Activated naive CD8-positive, alpha-beta T cell treated with anti-CD3 and anti-CD28 coated beads for 36 hours (primary cell): ENCODE measurements around the gene CHN2. TPM values are rescaled to one million over a fixed set of nuclear protein-coding genes. Genes with fewer than 3 reads are reported as not detected.
"Not testable (repeated sequence)": the region's sequence is repeated elsewhere in the genome, so short reads cannot be mapped to it uniquely, and the experiment has no call there.

Experiments
- DNase-seq: peaks from one replicate; pipeline ENCODE4 v3.0.0; 2021
- H3K27ac Mint-ChIP-seq: one replicate; pipeline ENCODE4 v1.8.0; 2022; ENCODE audit warnings: mild to moderate bottlenecking, moderate library complexity, mixed read lengths
- H3K27me3 Mint-ChIP-seq: one replicate; pipeline ENCODE4 v1.8.0; 2022; ENCODE audit warnings: mild to moderate bottlenecking, mixed read lengths
- H3K36me3 Mint-ChIP-seq: one replicate; pipeline ENCODE4 v1.8.0; 2021; ENCODE audit warnings: mild to moderate bottlenecking, mixed read lengths
- H3K4me1 Mint-ChIP-seq: one replicate; pipeline ENCODE4 v1.8.0; 2021; ENCODE audit warnings: mixed read lengths
- H3K4me3 Mint-ChIP-seq: one replicate; pipeline ENCODE4 v1.8.0; 2022; ENCODE audit warnings: mild to moderate bottlenecking, moderate library complexity, mixed read lengths
- H3K9me3 Mint-ChIP-seq: one replicate; pipeline ENCODE4 v1.8.0; 2022; ENCODE audit warnings: mixed read lengths
- total RNA-seq, 2 experiments: library from RNA; stranded (reverse); gene quantifications; one replicate each; pipeline ENCODE4 v1.2.3, GENCODE V29; 2021

The CHN2 gene
- total RNA-seq, 2 experiments from 2014 or later, result 0.80 to 1.6 TPM

DNA sequence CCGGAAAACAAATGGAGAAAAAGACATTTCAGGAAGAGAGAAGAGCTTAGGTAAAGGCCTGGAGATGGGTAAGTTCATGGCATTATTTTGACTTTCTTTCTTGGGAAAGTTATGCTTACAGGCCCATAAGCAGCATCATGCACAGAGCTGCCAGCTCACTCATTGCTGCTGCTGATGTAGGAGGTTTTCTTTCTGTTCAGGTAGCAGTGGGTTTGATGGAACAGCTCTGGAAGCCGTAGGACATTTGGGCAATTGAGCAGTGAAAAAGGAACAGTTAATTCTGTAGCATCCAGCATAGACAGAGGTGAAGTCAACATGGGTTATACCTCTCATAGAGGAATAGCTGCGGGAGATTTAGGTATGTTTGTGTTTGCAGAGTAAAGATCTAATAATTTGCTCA, 3.3 kb downstream of the CHN2 start:
- H3K9me3 Mint-ChIP-seq, result no peaks in the 10 kb centered on the region
- no peaks in the 10 kb centered on the region for H3K36me3 Mint-ChIP-seq
- DNase-seq, result no peak
- H3K27me3 Mint-ChIP-seq, result peaks cover 77% of the 10 kb centered on the region
- no peak overlapping the region for H3K4me3 Mint-ChIP-seq
- peaks cover 18% of the 10 kb centered on the region for H3K4me1 Mint-ChIP-seq
- H3K27ac Mint-ChIP-seq, result no peak overlapping the region

DNA sequence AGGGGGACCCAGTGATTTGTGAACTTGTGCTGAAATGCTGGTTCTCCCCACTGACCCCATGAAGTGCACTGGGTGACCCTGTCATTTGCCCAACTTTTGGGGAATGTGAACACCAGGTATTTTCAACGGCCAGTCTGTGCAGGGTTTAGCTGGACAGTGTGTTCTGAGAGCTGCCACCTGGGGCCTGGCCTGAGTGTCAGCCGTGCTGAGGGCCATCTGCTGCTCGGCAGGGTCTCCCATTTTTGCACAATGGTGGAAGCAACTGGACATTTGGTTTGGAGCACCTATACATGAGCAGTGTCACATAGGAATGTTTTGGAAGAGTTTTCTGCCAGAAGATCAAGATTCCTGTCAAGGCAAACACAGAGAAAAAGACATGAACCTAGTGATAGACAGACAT, 5.2 kb downstream of the CHN2 start:
- Mint-ChIP-seq H3K36me3 (no peaks in the 10 kb centered on the region), H3K4me3 (no peak overlapping the region), H3K9me3 (no peaks in the 10 kb centered on the region), H3K27ac (no peak overlapping the region), H3K4me1 (peaks cover 18% of the 10 kb centered on the region), H3K27me3 (peaks cover 59% of the 10 kb centered on the region)
- DNase-seq, result no peak

DNA sequence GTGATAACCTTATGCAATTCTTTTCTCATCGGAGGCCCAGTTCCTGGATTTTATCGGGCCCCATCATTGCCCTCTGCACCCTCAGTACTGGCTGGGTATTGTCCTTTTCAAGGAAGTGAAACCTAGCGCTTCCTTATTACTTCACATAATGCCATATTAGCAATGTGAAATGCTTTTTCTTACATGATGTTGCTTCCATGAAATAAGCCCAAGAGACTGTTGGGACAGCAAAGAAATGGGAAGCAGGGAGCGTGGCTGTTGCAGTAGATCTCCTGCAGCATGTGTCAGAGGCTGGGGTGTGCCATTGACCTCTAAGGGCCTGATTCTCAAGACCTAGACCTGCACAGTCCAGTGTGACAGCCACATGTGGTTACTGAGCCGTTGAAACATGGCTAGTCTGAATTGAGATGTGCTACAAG, 8.1 kb downstream of the CHN2 start:
- no peak for DNase-seq
- peaks cover 32% of the 10 kb centered on the region for H3K27me3 Mint-ChIP-seq

DNA sequence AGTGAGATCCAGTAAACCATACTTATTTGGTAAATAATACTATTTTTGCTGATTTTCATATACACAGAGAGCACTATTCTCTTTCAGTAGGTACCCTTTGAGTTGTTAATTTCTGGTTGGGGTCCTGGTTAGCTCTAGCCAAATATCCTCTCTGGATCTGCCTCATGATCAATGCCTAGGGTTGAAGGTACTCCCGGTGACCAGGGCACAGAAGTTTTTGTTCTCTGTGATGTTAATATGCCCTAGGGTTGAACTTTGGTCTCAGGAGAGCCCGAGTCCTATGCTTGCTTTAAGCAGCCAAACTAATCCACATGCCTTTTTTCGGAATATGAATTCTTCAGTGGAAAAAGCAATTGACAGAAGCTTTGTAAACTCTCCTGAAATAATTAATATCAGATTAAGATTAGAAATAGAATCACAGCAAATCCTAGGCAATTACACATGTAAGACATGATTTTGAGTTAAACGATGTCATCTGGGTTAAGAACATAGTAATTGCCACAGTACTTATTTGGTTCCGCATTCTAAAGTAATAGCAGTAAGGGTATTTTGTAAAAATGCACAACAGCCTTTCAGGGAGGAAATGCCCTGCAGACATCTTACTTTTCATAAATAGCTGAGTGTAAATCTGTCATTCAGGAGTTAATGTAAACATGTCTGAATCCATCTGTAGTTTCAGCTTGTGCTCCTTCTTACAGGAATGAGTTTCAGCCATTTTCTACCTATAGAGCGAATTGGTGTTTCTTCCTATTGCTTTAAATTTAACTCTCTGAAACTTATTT, 10.1 kb downstream of the CHN2 start:
- Mint-ChIP-seq H3K36me3 (no peaks in the 10 kb centered on the region), H3K4me1 (peaks cover 12% of the 10 kb centered on the region), H3K9me3 (no peaks in the 10 kb centered on the region), H3K27ac (no peak overlapping the region), H3K27me3 (peaks cover 16% of the 10 kb centered on the region), H3K4me3 (no peak overlapping the region)
- DNase-seq, result no peak

More for the DNA sequence above, 8.1 kb downstream of the CHN2 start:
- Mint-ChIP-seq H3K27ac (no peak overlapping the region), H3K36me3 (no peaks in the 10 kb centered on the region), H3K4me1 (peaks cover 3% of the 10 kb centered on the region), H3K9me3 (no peaks in the 10 kb centered on the region), H3K4me3 (no peak overlapping the region)

- Mint-ChIP-seq H3K9me3 (no peaks in the 10 kb centered on the region), H3K36me3 (no peaks in the 10 kb centered on the region), H3K27me3 (no peaks in the 10 kb centered on the region), H3K27ac (no peak overlapping the region), H3K4me1 (peaks cover 12% of the 10 kb centered on the region), H3K4me3 (no peak overlapping the region)
- no peak for DNase-seq
These were observed 12.7 kb downstream of the CHN2 start for GRCh38 chr7:29207162-29207801.

GRCh38 chr7:29208410-29209250, 14.1 kb downstream of the CHN2 start:
- no peaks in the 10 kb centered on the region for H3K27me3 Mint-ChIP-seq
- H3K4me3 Mint-ChIP-seq, result no peak overlapping the region
- H3K36me3 Mint-ChIP-seq, result no peaks in the 10 kb centered on the region
- no peak overlapping the region for H3K27ac Mint-ChIP-seq
- no peak for DNase-seq
- H3K9me3 Mint-ChIP-seq, result no peaks in the 10 kb centered on the region
- H3K4me1 Mint-ChIP-seq, result peaks cover 12% of the 10 kb centered on the region

DNA sequence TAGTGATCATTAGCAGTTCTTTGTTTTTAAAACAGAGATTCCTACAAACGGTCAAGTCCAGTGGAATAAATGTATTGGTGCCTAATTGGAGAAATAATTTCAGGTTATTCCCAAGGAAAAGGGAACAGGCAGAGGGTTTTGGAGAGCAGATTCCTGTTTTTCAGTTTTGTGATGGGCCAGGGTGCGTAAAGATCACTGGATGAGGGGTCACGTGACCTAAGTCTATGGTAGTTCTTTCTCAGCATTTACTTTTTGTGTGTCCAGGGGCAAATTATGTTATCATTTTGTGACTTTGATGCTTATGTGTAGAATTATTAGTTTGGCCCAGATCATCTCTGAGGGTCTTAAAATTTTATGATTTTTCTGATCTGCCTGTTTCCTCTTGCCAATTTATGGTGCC, 15.2 kb downstream of the CHN2 start:
- Mint-ChIP-seq H3K9me3 (no peaks in the 10 kb centered on the region), H3K27me3 (no peaks in the 10 kb centered on the region), H3K4me1 (peaks cover 12% of the 10 kb centered on the region), H3K36me3 (no peaks in the 10 kb centered on the region), H3K4me3 (no peak overlapping the region), H3K27ac (no peak overlapping the region)
- DNase-seq, result no peak

- not testable (repeated sequence) for H3K27me3 Mint-ChIP-seq, H3K36me3 Mint-ChIP-seq, H3K4me3 Mint-ChIP-seq, H3K9me3 Mint-ChIP-seq, H3K4me1 Mint-ChIP-seq, DNase-seq, H3K27ac Mint-ChIP-seq
These were observed 18.2 kb downstream of the CHN2 start for GRCh38 chr7:29212736-29213135.

DNA sequence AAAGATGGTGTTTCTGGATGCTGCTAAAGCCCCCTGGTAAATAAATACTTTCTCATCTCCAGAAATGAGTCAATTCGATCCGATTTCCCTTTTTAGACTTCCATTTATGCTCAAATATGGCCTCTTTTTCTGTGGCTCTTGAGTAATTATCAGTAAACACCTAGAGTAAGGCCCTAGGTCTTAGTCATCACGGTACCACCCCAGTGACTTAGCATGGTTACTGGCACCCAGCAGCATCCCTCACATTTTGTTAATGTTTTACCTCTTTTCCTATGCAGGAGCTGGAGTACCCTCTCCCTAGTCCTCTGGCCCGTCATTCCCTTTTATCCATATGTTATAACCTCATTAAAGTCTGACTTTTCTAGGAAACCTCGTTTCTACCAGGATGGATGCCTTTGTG, 19.5 kb downstream of the CHN2 start:
- DNase-seq, result no peak
- H3K9me3 Mint-ChIP-seq, result no peaks in the 10 kb centered on the region
- no peaks in the 10 kb centered on the region for H3K27me3 Mint-ChIP-seq
- H3K4me1 Mint-ChIP-seq, result no peaks in the 10 kb centered on the region
- H3K36me3 Mint-ChIP-seq, result no peaks in the 10 kb centered on the region
- H3K27ac Mint-ChIP-seq, result no peak overlapping the region
- H3K4me3 Mint-ChIP-seq, result no peak overlapping the region

GRCh38 chr7:29214816-29215215, 20.2 kb downstream of the CHN2 start:
- Mint-ChIP-seq H3K4me1 (no peaks in the 10 kb centered on the region), H3K36me3 (no peaks in the 10 kb centered on the region), H3K4me3 (no peak overlapping the region), H3K27me3 (no peaks in the 10 kb centered on the region), H3K9me3 (no peaks in the 10 kb centered on the region), H3K27ac (no peak overlapping the region)
- DNase-seq, result no peak

DNA sequence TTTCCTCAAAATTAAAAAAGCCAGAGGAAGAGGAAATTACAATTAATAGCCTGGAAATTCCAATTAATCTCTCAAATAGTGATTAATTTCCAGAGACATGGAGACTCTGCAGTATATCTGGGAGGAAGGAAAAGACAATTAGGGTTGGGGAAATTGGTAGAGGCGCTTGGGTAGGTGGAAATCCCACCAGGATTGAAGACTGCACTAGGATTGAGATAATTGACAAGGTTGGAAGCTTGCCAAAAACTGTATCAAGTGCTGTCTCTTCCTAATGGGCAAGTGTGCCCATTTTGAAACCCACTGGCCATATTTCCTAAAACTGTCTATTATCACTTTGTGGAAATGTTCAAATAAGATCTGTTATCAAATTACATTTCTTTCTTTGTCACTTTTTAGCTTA, 21.6 kb downstream of the CHN2 start:
- Mint-ChIP-seq H3K4me3 (no peak overlapping the region), H3K9me3 (no peaks in the 10 kb centered on the region), H3K27me3 (no peaks in the 10 kb centered on the region), H3K27ac (no peak overlapping the region), H3K36me3 (no peaks in the 10 kb centered on the region), H3K4me1 (no peaks in the 10 kb centered on the region)
- no peak for DNase-seq

GRCh38 chr7:29217113-29217512, 22.5 kb downstream of the CHN2 start:
- H3K27me3 Mint-ChIP-seq, result peaks cover 6% of the 10 kb centered on the region
- no peak overlapping the region for H3K27ac Mint-ChIP-seq
- H3K4me1 Mint-ChIP-seq, result no peaks in the 10 kb centered on the region
- no peaks in the 10 kb centered on the region for H3K36me3 Mint-ChIP-seq
- no peak overlapping the region for H3K4me3 Mint-ChIP-seq
- DNase-seq, result no peak
- H3K9me3 Mint-ChIP-seq, result peaks cover 4% of the 10 kb centered on the region

DNA sequence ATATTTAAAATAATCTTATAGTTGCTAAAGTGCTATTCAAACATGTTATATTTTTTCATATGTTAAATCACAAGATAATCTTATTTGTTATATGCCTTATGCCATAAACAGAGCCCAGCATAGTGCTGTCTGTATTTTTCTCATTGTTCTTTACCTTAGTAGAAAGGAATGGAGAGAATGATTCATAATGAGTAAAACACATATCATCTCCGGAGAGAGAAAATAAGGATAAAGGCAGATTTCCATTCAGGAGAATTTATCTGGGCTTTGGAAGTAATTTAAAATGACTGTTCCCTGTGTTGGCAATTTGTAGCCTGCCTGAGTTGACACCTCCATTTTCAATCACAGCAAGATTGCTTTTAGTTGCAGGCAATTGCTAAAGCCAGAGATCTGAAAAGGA, 30.2 kb downstream of the CHN2 start:
- H3K4me1 Mint-ChIP-seq, result no peaks in the 10 kb centered on the region
- H3K27ac Mint-ChIP-seq, result no peak overlapping the region
- H3K4me3 Mint-ChIP-seq, result no peak overlapping the region

GRCh38 chr7:29228289-29229011, 33.9 kb downstream of the CHN2 start:
- no peak overlapping the region for H3K27ac Mint-ChIP-seq

More for the DNA sequence above, 30.2 kb downstream of the CHN2 start:
- DNase-seq, result no peak
- Mint-ChIP-seq H3K36me3 (no peaks in the 10 kb centered on the region), H3K27me3 (peaks cover 6% of the 10 kb centered on the region), H3K9me3 (peaks cover 4% of the 10 kb centered on the region)

GRCh38 chr7:29229066-29229465, 34.5 kb downstream of the CHN2 start:
- Mint-ChIP-seq H3K27me3 (no peaks in the 10 kb centered on the region), H3K4me3 (no peak overlapping the region), H3K36me3 (no peaks in the 10 kb centered on the region), H3K27ac (no peak overlapping the region), H3K4me1 (peaks cover 1% of the 10 kb centered on the region), H3K9me3 (peaks cover 3% of the 10 kb centered on the region)
- DNase-seq, result no peak

More at GRCh38 chr7:29228289-29229011, 33.9 kb downstream of the CHN2 start:
- DNase-seq, result no peak
- Mint-ChIP-seq H3K36me3 (no peaks in the 10 kb centered on the region), H3K4me3 (no peak overlapping the region), H3K27me3 (no peaks in the 10 kb centered on the region), H3K9me3 (peaks cover 2% of the 10 kb centered on the region), H3K4me1 (no peaks in the 10 kb centered on the region)
